ENCODE results near the gene PIK3C2G. TPM values are rescaled to one million over a fixed set of nuclear protein-coding genes. Genes with fewer than 3 reads are reported as not detected.
"Not testable (repeated sequence)": the region's sequence is repeated elsewhere in the genome, so short reads cannot be mapped to it uniquely, and the experiment has no call there.

The PIK3C2G gene
- total RNA-seq, 1 donor from 2014 or later, result not detected

DNA sequence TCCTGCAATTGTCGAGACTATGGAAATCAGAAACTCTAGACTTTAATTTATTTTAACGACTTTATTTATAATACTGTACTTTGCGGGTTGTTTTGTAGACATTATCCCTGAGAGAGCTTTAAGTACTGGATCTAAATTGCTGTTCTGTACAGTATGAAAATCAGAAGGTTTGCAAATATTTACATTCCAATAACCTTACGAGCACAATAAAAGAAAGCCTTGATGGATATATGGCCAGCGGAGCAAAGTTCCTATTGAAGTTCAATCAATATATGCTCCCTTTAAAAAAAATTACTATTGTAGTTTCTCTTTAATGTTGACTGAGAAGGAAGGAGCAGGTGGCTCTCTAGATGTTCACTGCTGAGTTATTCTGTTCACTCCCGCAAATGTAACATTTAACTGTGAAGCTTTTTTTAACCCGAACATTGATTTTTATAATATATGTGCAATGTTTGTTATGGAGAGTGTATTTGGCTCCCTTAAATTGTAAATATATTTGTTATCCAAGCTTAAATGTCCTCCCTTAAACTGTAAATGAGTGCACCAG, 241.2 kb downstream of the PIK3C2G start:
- no peaks in the 10 kb centered on the region for H3K36me3 ChIP-seq
- H3K27me3 ChIP-seq, result no peaks in the 10 kb centered on the region
- no peaks in the 10 kb centered on the region for H3K4me1 ChIP-seq
- DNase-seq (ENCODE audit: low spot score in 2 of 2), result no peak
- no peak overlapping the region for H3K4me3 ChIP-seq
- intact Hi-C loops (cut with DNase I), result no loop called here
- no peaks in the 10 kb centered on the region for H3K9me3 ChIP-seq
- TF ChIP-seq, protein P1, sequence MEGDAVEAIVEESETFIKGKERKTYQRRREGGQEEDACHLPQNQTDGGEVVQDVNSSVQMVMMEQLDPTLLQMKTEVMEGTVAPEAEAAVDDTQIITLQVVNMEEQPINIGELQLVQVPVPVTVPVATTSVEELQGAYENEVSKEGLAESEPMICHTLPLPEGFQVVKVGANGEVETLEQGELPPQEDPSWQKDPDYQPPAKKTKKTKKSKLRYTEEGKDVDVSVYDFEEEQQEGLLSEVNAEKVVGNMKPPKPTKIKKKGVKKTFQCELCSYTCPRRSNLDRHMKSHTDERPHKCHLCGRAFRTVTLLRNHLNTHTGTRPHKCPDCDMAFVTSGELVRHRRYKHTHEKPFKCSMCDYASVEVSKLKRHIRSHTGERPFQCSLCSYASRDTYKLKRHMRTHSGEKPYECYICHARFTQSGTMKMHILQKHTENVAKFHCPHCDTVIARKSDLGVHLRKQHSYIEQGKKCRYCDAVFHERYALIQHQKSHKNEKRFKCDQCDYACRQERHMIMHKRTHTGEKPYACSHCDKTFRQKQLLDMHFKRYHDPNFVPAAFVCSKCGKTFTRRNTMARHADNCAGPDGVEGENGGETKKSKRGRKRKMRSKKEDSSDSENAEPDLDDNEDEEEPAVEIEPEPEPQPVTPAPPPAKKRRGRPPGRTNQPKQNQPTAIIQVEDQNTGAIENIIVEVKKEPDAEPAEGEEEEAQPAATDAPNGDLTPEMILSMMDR (IDR thresholded peaks at IDR 0.05), result no peak
- H3K27ac ChIP-seq, result no peak overlapping the region

DNA sequence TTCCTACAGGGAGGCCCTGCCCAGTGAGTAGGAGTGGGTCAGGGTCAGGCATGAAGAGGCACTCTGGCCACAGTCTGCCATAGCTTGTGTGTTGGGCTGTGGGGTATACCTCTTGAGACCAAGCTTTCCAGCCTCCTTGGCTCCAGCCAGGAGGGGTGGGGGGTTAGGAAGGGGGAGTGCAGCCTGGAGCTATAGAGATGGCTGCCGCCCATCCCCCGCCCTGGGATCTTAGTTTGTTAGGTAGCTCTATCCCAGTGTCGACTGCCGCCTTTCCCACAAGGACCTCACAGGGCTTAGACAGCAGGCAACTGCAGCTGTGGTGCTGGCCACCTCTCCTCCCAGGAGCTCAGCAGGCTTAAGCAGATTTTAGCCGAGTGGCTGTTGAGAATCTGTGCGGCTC, 260.1 kb downstream of the PIK3C2G start:
- TF ChIP-seq, protein P1 (IDR thresholded peaks at IDR 0.05), result no peak
- intact Hi-C loops (cut with DNase I), result no loop called here
- Histone ChIP-seq H3K9me3 (peaks cover 0 to 15% of the 10 kb centered on the region in 2 donors), H3K4me1 (no peaks in the 10 kb centered on the region), H3K4me3 (no peak overlapping the region), H3K27me3 (no peaks in the 10 kb centered on the region), H3K27ac (no peak overlapping the region), H3K36me3 (no peaks in the 10 kb centered on the region)
- no peak for DNase-seq (ENCODE audit: low spot score in 2 of 2)

GRCh38 chr12:18522806-18523205, 261.5 kb downstream of the PIK3C2G start:
- intact Hi-C loops (cut with DNase I), result no loop called here
- DNase-seq (ENCODE audit: low spot score in 2 of 2), result no peak
- Histone ChIP-seq H3K4me1 (no peaks in the 10 kb centered on the region), H3K27ac (no peak overlapping the region), H3K9me3 (peaks cover 0 to 15% of the 10 kb centered on the region in 2 donors), H3K27me3 (no peaks in the 10 kb centered on the region), H3K36me3 (no peaks in the 10 kb centered on the region), H3K4me3 (no peak overlapping the region)
- TF ChIP-seq, protein P1 (IDR thresholded peaks at IDR 0.05), result no peak

GRCh38 chr12:18542497-18542896, 281.2 kb downstream of the PIK3C2G start:
- intact Hi-C loops (cut with DNase I); H3K36me3 ChIP-seq: not testable (repeated sequence)

GRCh38 chr12:18546399-18546798, 285.1 kb downstream of the PIK3C2G start:
- Histone ChIP-seq H3K36me3 (no peaks in the 10 kb centered on the region), H3K4me1 (no peaks in the 10 kb centered on the region), H3K27me3 (no peaks in the 10 kb centered on the region), H3K27ac (no peak overlapping the region), H3K9me3 (no peaks in the 10 kb centered on the region), H3K4me3 (no peak overlapping the region)
- TF ChIP-seq, protein P1 (IDR thresholded peaks at IDR 0.05), result no peak
- no peak for DNase-seq (ENCODE audit: low spot score in 2 of 2)
- intact Hi-C loops (cut with DNase I), result no loop called here

More at GRCh38 chr12:18542497-18542896, 281.2 kb downstream of the PIK3C2G start:
- not testable (repeated sequence) for H3K27ac ChIP-seq; H3K9me3 ChIP-seq; H3K4me3 ChIP-seq; DNase-seq (ENCODE audit: low spot score in 2 of 2); H3K27me3 ChIP-seq; H3K4me1 ChIP-seq

DNA sequence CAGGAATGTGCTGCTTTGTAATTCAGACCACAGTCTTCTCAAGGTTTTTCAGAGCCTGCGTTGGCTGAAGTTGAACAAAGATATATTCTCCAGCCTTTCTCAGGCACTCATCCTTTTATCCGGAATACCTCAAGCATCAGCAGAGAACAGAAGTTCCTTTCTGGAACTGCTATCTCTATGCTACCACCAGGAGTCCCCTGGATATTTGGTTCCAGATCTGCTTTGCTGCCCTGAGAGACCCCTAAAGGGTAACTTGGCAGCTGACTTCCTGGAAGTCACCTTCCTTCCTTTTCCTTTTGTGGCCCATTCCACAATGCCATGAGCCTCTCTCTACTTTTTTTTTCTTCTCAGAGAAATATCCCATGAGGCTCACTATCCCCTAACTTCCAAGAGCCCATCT, 288.3 kb downstream of the PIK3C2G start:
- TF ChIP-seq, protein P1 (IDR thresholded peaks at IDR 0.05), result no peak
- Histone ChIP-seq H3K27me3 (no peaks in the 10 kb centered on the region), H3K4me3 (no peak overlapping the region), H3K36me3 (no peaks in the 10 kb centered on the region), H3K4me1 (no peaks in the 10 kb centered on the region), H3K9me3 (no peaks in the 10 kb centered on the region), H3K27ac (no peak overlapping the region)
- intact Hi-C loops (cut with DNase I), result no loop called here
- DNase-seq (ENCODE audit: low spot score in 2 of 2), result no peak
